ENCODE results near the gene SPDL1. TPM values are rescaled to one million over a fixed set of nuclear protein-coding genes. Genes with fewer than 3 reads are reported as not detected.
A peak's percentile ranks its signal among the peaks of the same experiment; 100 is the strongest.
"Not testable (repeated sequence)": the region's sequence is repeated elsewhere in the genome, so short reads cannot be mapped to it uniquely, and the experiment has no call there.

SPDL1 gene
- total RNA-seq, 1 experiment from 2014 or later: 29.9 TPM

GRCh38 chr5:169610606-169611005 is 27.0 kb downstream of the SPDL1 start:
- Histone ChIP-seq H3K27me3 (ENCODE audit: low read length) (no peaks in the 10 kb centered on the region), H4K20me1 (ENCODE audit: low read length) (no peaks in the 10 kb centered on the region), H3K4me2 (ENCODE audit: low read length) (no peak overlapping the region), H3K79me2 (ENCODE audit: low read length) (no peaks in the 10 kb centered on the region), H3K9ac (ENCODE audit: low read length) (no peak overlapping the region), H3K27ac (ENCODE audit: low read length) (peak overlapping the region; percentile 33), H3K9me3 (ENCODE audit: low read length) (0 out of 2 replicates have a peak, but pooled peaks cover 3% of the 10 kb centered on the region), H2AFZ (ENCODE audit: low read length) (no peak overlapping the region), H3K4me3 (ENCODE audit: low read length) (no peak overlapping the region), H3K9me2 (replicated peaks; ENCODE audit: low read length) (no peaks in the 10 kb centered on the region), H3K4me1 (ENCODE audit: insufficient read depth, low read length) (peaks cover 5% of the 10 kb centered on the region; the same call in 1 of the 2 replicates), H3K36me3 (ENCODE audit: low read depth, low read length) (peaks cover 3% of the 10 kb centered on the region; the same call in 1 of the 2 replicates), H3F3A (ENCODE audit: low read length, unreplicated experiment) (no peaks in the 10 kb centered on the region)
- intact Hi-C loops (cut with micrococcal nuclease): no loop called here
- peak; percentile 68 for DNase-seq
- TF ChIP-seq CTCF (conservative IDR thresholded peaks at IDR 0.05; ENCODE audit: low read depth, low read length) (no peak), EZH2phosphoT487 (IDR thresholded peaks at IDR 0.05; ENCODE audit: borderline replicate concordance, low read length) (no peak), EZH2 (IDR thresholded peaks at IDR 0.05; ENCODE audit: low read length, unreplicated experiment) (no peak)
- POLR2A ChIA-PET (ENCODE audit: unreplicated experiment): interaction anchor here (0.6 kb wide), 1 partner anchor 175 kb away, joined by 7 read pairs; no protein-coding TSS in a partner anchor
- peak; percentile 80 for ATAC-seq
- BruUV-seq (replicated peaks): no TSS peak
- CTCF ChIA-PET: no interaction called here

GRCh38 chr5:169615561-169615960 is 32.0 kb downstream of the SPDL1 start:
- ChIA-PET POLR2A (ENCODE audit: unreplicated experiment) (no interaction called here), CTCF (no interaction called here)
- Histone ChIP-seq H3K79me2 (ENCODE audit: low read length) (no peaks in the 10 kb centered on the region), H4K20me1 (ENCODE audit: low read length) (no peaks in the 10 kb centered on the region), H3K9me3 (ENCODE audit: low read length) (0 out of 2 replicates have a peak, but pooled peaks cover 3% of the 10 kb centered on the region), H3K4me3 (ENCODE audit: low read length) (no peak overlapping the region), H3K36me3 (ENCODE audit: low read depth, low read length) (no peaks in the 10 kb centered on the region), H3F3A (ENCODE audit: low read length, unreplicated experiment) (no peaks in the 10 kb centered on the region), H3K9ac (ENCODE audit: low read length) (no peak overlapping the region), H3K4me2 (ENCODE audit: low read length) (no peak overlapping the region), H3K4me1 (ENCODE audit: insufficient read depth, low read length) (no peaks in the 10 kb centered on the region), H2AFZ (ENCODE audit: low read length) (no peak overlapping the region), H3K27me3 (ENCODE audit: low read length) (no peaks in the 10 kb centered on the region), H3K9me2 (replicated peaks; ENCODE audit: low read length) (no peaks in the 10 kb centered on the region), H3K27ac (ENCODE audit: low read length) (no peak overlapping the region)
- intact Hi-C loops (cut with micrococcal nuclease): no loop called here
- ATAC-seq: no peak
- DNase-seq: no peak
- TF ChIP-seq CTCF (conservative IDR thresholded peaks at IDR 0.05; ENCODE audit: low read depth, low read length) (no peak), EZH2phosphoT487 (IDR thresholded peaks at IDR 0.05; ENCODE audit: borderline replicate concordance, low read length) (no peak), EZH2 (IDR thresholded peaks at IDR 0.05; ENCODE audit: low read length, unreplicated experiment) (no peak)
- no TSS peak for BruUV-seq (replicated peaks)

- H3K9me2 ChIP-seq (replicated peaks; ENCODE audit: low read length); POLR2A ChIA-PET (ENCODE audit: unreplicated experiment); DNase-seq; BruUV-seq (replicated peaks); H3K79me2 ChIP-seq (ENCODE audit: low read length); H4K20me1 ChIP-seq (ENCODE audit: low read length); CTCF ChIA-PET; H3K9ac ChIP-seq (ENCODE audit: low read length); H3K36me3 ChIP-seq (ENCODE audit: low read depth, low read length); H3F3A ChIP-seq (ENCODE audit: low read length, unreplicated experiment); H2AFZ ChIP-seq (ENCODE audit: low read length); H3K4me3 ChIP-seq (ENCODE audit: low read length); H3K27ac ChIP-seq (ENCODE audit: low read length); H3K4me2 ChIP-seq (ENCODE audit: low read length); H3K9me3 ChIP-seq (ENCODE audit: low read length); H3K27me3 ChIP-seq (ENCODE audit: low read length); ATAC-seq; intact Hi-C loops (cut with micrococcal nuclease): not testable (repeated sequence)
- peaks cover 16% of the 10 kb centered on the region for H3K4me1 ChIP-seq (ENCODE audit: insufficient read depth, low read length)
These were observed 40.7 kb downstream of the SPDL1 start for GRCh38 chr5:169624307-169624706.
